GM18873 (cell line): ENCODE results near the gene ADSS1.

Experiments used
- ATAC-seq: cut with Tn5 transposase; IDR thresholded peaks from one replicate; pipeline ENCODE4 v1.9.1; 2021; ENCODE audit warnings: mild to moderate bottlenecking, moderate library complexity, moderate number of reproducible peaks; ENCODE audit not compliant: unreplicated experiment, low FRiP score

Gene ADSS1

GRCh38 chr14:104712881-104713734 is 10.9 kb upstream of the ADSS1 start:
- ATAC-seq: no peak

GRCh38 chr14:104714066-104714465 is 10.0 kb upstream of the ADSS1 start:
- ATAC-seq: no peak

GRCh38 chr14:104714681-104715080 is 9.3 kb upstream of the ADSS1 start:
- no peak for ATAC-seq

- no peak for ATAC-seq
Observed at GRCh38 chr14:104715416-104715815, 8.6 kb upstream of the ADSS1 start.

GRCh38 chr14:104715871-104716270 is 8.2 kb upstream of the ADSS1 start:
- no peak for ATAC-seq

- no peak for ATAC-seq
Observed at GRCh38 chr14:104717137-104717536, 6.9 kb upstream of the ADSS1 start.

- no peak for ATAC-seq
Observed at GRCh38 chr14:104717646-104718045, 6.4 kb upstream of the ADSS1 start.

GRCh38 chr14:104718147-104718546 is 5.9 kb upstream of the ADSS1 start:
- no peak for ATAC-seq

GRCh38 chr14:104718871-104719270 is 5.2 kb upstream of the ADSS1 start:
- no peak for ATAC-seq

GRCh38 chr14:104719343-104719742 is 4.7 kb upstream of the ADSS1 start:
- no peak for ATAC-seq

- ATAC-seq: no peak
Observed at GRCh38 chr14:104721505-104722431, 2.3 kb upstream of the ADSS1 start.

- no peak for ATAC-seq
Observed at GRCh38 chr14:104722938-104723650, 935 bp upstream of the ADSS1 start.

GRCh38 chr14:104724407-104724980 is 465 bp downstream of the ADSS1 start:
- ATAC-seq: no peak

GRCh38 chr14:104724981-104725771 is 1.1 kb downstream of the ADSS1 start:
- no peak for ATAC-seq

GRCh38 chr14:104725772-104726548 is 1.9 kb downstream of the ADSS1 start:
- ATAC-seq: no peak

GRCh38 chr14:104726600-104727451 is 2.8 kb downstream of the ADSS1 start:
- ATAC-seq: no peak

GRCh38 chr14:104728631-104729030 is 4.6 kb downstream of the ADSS1 start:
- no peak for ATAC-seq
